Keratinocyte (primary cell): ENCODE results near the gene CDCA5. TPM values are rescaled to one million over a fixed set of nuclear protein-coding genes. Genes with fewer than 3 reads are reported as not detected.
A peak's percentile ranks its signal among the peaks of the same experiment; 100 is the strongest.
"Not testable (repeated sequence)": the region's sequence is repeated elsewhere in the genome, so short reads cannot be mapped to it uniquely, and the experiment has no call there.

Experiments used
- DNase-seq: peaks from one replicate; pipeline ENCODE4 v3.0.0-alpha.2; 2011; ENCODE audit warnings: low read depth, missing footprints, low spot score
- FAIRE-seq: peaks from 2 replicates; lab custom pipeline; 2011; peaks lifted over from hg19 to GRCh38; lab: Jason Lieb, UNC
- H2AFZ ChIP-seq: 2 replicates; pipeline ENCODE4 v1.6.0; 2012; ENCODE audit warnings: low read length, control low read depth, inconsistent platforms; ENCODE audit not compliant: control insufficient read depth
- H3K27ac ChIP-seq: 2 replicates; pipeline ENCODE4 v1.5.1; 2011; ENCODE audit warnings: low read length; ENCODE audit not compliant: control insufficient read depth, insufficient read depth
- H3K27me3 ChIP-seq: 3 replicates; pipeline ENCODE4 v1.6.0; 2011; ENCODE audit warnings: low read length; ENCODE audit not compliant: control insufficient read depth, insufficient read depth; ENCODE audit errors: extremely low read depth
- H3K36me3 ChIP-seq, 2 experiments: 2 replicates in 1 of 2; 3 replicates in 1 of 2; pipeline ENCODE4 v1.5.1; 2011; ENCODE audit warnings: low read length in 2 of 2, mild to moderate bottlenecking in 1 of 2; ENCODE audit not compliant: control insufficient read depth in 2 of 2, insufficient read depth in 2 of 2; ENCODE audit errors: extremely low read depth in 1 of 2
- H3K4me1 ChIP-seq: 3 replicates; pipeline ENCODE4 v1.5.1; 2011; ENCODE audit warnings: low read length; ENCODE audit not compliant: control insufficient read depth, insufficient read depth; ENCODE audit errors: extremely low read depth
- H3K4me2 ChIP-seq: 3 replicates; pipeline ENCODE4 v1.6.0; 2011; ENCODE audit warnings: low read depth, low read length; ENCODE audit not compliant: control insufficient read depth, insufficient read depth; ENCODE audit errors: extremely low read depth
- H3K4me3 ChIP-seq, 3 experiments: fragments of 200-600 bp in 1 of 3; sonication (generic) in 1 of 3; 2 replicates in 2 of 3; 3 replicates in 1 of 3; pipeline ENCODE4 v1.5.1; 2011 to 2016; ENCODE audit warnings: low read length in 3 of 3, mild to moderate bottlenecking in 3 of 3, control low read depth in 2 of 3, inconsistent platforms in 1 of 3, low read depth in 1 of 3, mixed read lengths in 1 of 3, mixed run types in 1 of 3, moderate library complexity in 1 of 3; ENCODE audit not compliant: control insufficient read depth in 2 of 3, insufficient read depth in 2 of 3; ENCODE audit errors: extremely low read depth in 1 of 3
- H3K79me2 ChIP-seq: 2 replicates; pipeline ENCODE4 v1.6.0; 2012; ENCODE audit warnings: low read length; ENCODE audit not compliant: control insufficient read depth, insufficient read depth
- H3K9ac ChIP-seq: 3 replicates; pipeline ENCODE4 v1.6.0; 2011; ENCODE audit warnings: low read length; ENCODE audit not compliant: control insufficient read depth, insufficient read depth; ENCODE audit errors: extremely low read depth
- H3K9me1 ChIP-seq: 3 replicates; pipeline ENCODE4 v1.6.0; 2011; ENCODE audit warnings: low read length; ENCODE audit not compliant: control insufficient read depth, insufficient read depth; ENCODE audit errors: extremely low read depth
- H3K9me3 ChIP-seq: 2 replicates; pipeline ENCODE4 v1.5.1; 2012; ENCODE audit warnings: low read depth, low read length; ENCODE audit not compliant: control insufficient read depth
- H4K20me1 ChIP-seq: 3 replicates; pipeline ENCODE4 v1.6.0; 2011; ENCODE audit warnings: low read length; ENCODE audit not compliant: control insufficient read depth, insufficient read depth; ENCODE audit errors: extremely low read depth
- EZH2 ChIP-seq: IDR thresholded peaks from one replicate; pipeline ENCODE4 v1.6.1; 2012; ENCODE audit warnings: inconsistent platforms, mild to moderate bottlenecking, low read length, moderate library complexity
- dilution Hi-C: fragments of 300-500 bp; cut with MboI; formaldehyde crosslinking; loops from one replicate; pipeline ENCODE4 v1.7.0; 2020; ENCODE audit warnings: low sequenced_read_pairs; ENCODE audit not compliant: extremely low pct_ligation_motif_present
- polyA plus RNA-seq, 5 experiments: library from polyadenylated mRNA; depleted of rRNA in 3 of 5; stranded (reverse) in 3 of 5; stranded (forward) in 1 of 5; unstranded in 1 of 5; fragments of >200 nt; gene quantifications; 1 replicate in 1 of 5; 2 replicates in 3 of 5; 3 replicates in 1 of 5; pipeline versions ENCODE4 v1.2.1 to v1.2.3, GENCODE V29; 2011 to 2012; ENCODE audit warnings: missing spikeins in 2 of 5, low read depth in 1 of 5, low replicate concordance in 1 of 5
- TF ChIP-seq, protein P1 (sequence below), 3 experiments: IDR thresholded peaks in 1 of 3; conservative IDR thresholded peaks in 1 of 3; optimal IDR thresholded peaks in 1 of 3; 2 replicates in 2 of 3; 3 replicates in 1 of 3; pipeline versions ENCODE3 to v1.5.1; 2011; ENCODE audit warnings: low read length in 3 of 3, mild to moderate bottlenecking in 3 of 3, moderate library complexity in 2 of 3, control low read depth in 1 of 3, inconsistent platforms in 1 of 3; ENCODE audit not compliant: insufficient read depth in 2 of 3; ENCODE audit errors: extremely low read depth in 1 of 3

CDCA5 gene
- polyA plus RNA-seq, 1 donor (not counting 4 experiments of a cell fraction or from before 2014, with no cell fraction given) = 8.0 TPM

DNA sequence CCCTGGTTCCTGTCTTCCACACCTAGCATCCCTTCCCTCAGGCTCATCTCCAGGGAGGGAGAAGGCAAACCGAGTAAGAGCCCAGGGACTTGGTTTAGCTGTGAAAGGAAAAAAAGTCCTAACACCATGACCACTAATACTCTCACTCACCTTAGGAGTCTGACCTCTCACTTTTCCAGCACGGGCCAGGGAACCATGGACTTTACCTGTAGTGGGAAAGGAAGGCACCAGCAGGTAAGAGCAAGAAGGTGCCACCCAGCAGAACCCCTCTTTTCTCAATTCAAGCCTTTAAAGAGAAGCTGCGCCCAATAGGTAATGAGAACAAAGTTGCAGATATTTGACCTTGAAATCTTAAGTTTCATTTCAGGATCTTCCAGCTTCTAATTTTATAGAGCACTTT is 37.0 kb upstream of the CDCA5 start:
- DNase-seq = no peak
- dilution Hi-C loops = no loop called here
- FAIRE-seq = no peak

DNA sequence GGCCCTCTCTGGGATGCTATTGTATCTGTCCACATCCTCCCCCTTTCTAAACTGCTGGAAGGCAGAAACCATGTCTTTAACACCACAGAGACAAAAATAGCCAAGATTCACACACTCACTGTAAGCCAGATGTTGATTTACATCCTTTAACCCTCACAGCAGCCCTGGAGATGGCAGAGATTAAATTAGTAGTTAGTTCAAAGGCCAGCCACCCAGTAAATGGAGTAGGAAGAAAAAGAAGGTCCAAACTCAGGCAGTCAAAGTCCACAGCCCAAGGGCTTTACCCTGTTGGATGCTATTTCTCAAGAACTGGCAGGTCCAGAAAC is 35.8 kb upstream of the CDCA5 start:
- Histone ChIP-seq H3K79me2 (peaks cover 59% of the 10 kb centered on the region), H2AFZ (no peak overlapping the region), H3K4me3 (no peak overlapping the region), H3K27me3 (no peaks in the 10 kb centered on the region), H3K9ac (no peak overlapping the region), H3K9me3 (no peaks in the 10 kb centered on the region), H3K9me1 (peaks cover 2% of the 10 kb centered on the region), H3K27ac (peak overlapping the region; percentile 34), H3K4me1 (peaks cover 28% of the 10 kb centered on the region), H3K4me2 (no peak overlapping the region), H3K36me3 (peaks cover 17 to 33% of the 10 kb centered on the region in 2 experiments), H4K20me1 (no peaks in the 10 kb centered on the region)
- FAIRE-seq (no peak), DNase-seq (no peak)
- TF ChIP-seq, protein P1, sequence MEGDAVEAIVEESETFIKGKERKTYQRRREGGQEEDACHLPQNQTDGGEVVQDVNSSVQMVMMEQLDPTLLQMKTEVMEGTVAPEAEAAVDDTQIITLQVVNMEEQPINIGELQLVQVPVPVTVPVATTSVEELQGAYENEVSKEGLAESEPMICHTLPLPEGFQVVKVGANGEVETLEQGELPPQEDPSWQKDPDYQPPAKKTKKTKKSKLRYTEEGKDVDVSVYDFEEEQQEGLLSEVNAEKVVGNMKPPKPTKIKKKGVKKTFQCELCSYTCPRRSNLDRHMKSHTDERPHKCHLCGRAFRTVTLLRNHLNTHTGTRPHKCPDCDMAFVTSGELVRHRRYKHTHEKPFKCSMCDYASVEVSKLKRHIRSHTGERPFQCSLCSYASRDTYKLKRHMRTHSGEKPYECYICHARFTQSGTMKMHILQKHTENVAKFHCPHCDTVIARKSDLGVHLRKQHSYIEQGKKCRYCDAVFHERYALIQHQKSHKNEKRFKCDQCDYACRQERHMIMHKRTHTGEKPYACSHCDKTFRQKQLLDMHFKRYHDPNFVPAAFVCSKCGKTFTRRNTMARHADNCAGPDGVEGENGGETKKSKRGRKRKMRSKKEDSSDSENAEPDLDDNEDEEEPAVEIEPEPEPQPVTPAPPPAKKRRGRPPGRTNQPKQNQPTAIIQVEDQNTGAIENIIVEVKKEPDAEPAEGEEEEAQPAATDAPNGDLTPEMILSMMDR (optimal IDR thresholded peaks at IDR 0.05 in 1 of 3, IDR thresholded peaks at IDR 0.05 in 1 of 3, conservative IDR thresholded peaks at IDR 0.05 in 1 of 3; ENCODE audit: extremely low read depth in 1 of 3, insufficient read depth in 2 of 3, low read length in 3 of 3) = no peak
- no peak for TF ChIP-seq EZH2
- dilution Hi-C loops = no loop called here

More for the DNA sequence above, 37.0 kb upstream of the CDCA5 start:
- no peak overlapping the region for H2AFZ ChIP-seq
- H3K4me2 ChIP-seq = peak overlapping the region; percentile 89
- H3K4me1 ChIP-seq = peaks cover 26% of the 10 kb centered on the region
- no peaks in the 10 kb centered on the region for H3K27me3 ChIP-seq
- H3K9ac ChIP-seq = peak overlapping the region; percentile 99
- peaks cover 16 to 31% of the 10 kb centered on the region in 2 experiments for H3K36me3 ChIP-seq
- TF ChIP-seq EZH2 = no peak
- TF ChIP-seq, protein P1 (optimal IDR thresholded peaks at IDR 0.05 in 1 of 3, IDR thresholded peaks at IDR 0.05 in 1 of 3, conservative IDR thresholded peaks at IDR 0.05 in 1 of 3; ENCODE audit: extremely low read depth in 1 of 3, insufficient read depth in 2 of 3, low read length in 3 of 3) = no peak
- H3K9me3 ChIP-seq = no peaks in the 10 kb centered on the region
- H3K27ac ChIP-seq = peak overlapping the region; percentile 98
- H3K79me2 ChIP-seq = peaks cover 56% of the 10 kb centered on the region
- H3K9me1 ChIP-seq = no peaks in the 10 kb centered on the region
- H4K20me1 ChIP-seq = no peaks in the 10 kb centered on the region
- peak overlapping the region; percentile 66 to 91 (median 91) for H3K4me3 ChIP-seq

DNA sequence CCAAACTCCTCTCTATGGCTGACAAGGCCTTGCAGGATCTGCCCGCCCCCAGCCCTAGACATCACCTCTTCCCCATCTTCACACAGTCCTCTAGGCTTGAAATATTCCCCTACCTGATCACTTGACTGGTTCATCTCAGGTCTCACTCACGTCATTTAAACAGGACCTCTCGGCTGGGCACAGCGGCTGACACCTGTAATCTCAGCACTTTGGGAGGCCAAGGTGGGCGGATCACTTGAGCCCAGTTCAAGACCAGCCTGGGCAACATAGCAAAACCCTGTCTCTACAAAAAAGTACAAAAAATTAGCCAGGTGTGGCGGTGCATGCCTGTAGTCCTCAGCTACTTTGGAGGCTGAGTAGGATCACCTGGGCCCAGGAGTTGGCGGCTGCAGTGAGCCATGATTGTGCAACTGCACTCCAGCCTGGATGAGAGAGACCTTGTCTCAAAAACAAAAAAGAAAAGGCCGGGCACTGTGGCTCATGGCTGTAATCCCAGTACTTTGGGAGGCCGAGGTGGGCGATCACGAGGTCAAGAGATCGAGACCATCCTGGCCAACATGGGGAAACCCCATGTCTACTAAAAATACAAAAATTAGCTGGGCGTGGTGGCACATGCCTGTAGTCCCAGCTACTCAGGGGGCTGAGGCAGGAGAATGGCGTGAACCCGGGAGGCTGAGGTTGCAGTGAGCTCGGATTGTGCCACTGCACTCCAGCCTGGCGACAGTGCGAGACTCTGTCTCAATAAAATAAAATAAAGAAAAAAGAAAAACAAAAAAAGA is 35.2 kb upstream of the CDCA5 start:
- H3K79me2 ChIP-seq = peaks cover 54% of the 10 kb centered on the region
- H3K9ac ChIP-seq, dilution Hi-C loops: not testable (repeated sequence)

More for the DNA sequence above, 35.2 kb upstream of the CDCA5 start:
- H4K20me1 ChIP-seq, H3K27me3 ChIP-seq, H3K9me1 ChIP-seq, H2AFZ ChIP-seq, H3K4me2 ChIP-seq, DNase-seq, H3K27ac ChIP-seq, FAIRE-seq, H3K4me3 ChIP-seq, H3K9me3 ChIP-seq: not testable (repeated sequence)
- peaks cover 17 to 33% of the 10 kb centered on the region in 2 experiments for H3K36me3 ChIP-seq
- H3K4me1 ChIP-seq = peaks cover 28% of the 10 kb centered on the region
